ENCODE measurements around the gene PGLYRP2.
A peak's percentile ranks its signal among the peaks of the same experiment; 100 is the strongest.

The PGLYRP2 gene

GRCh38 chr19:15439078-15439799, 40.1 kb downstream of the PGLYRP2 start:
- DNase-seq (ENCODE audit: low read depth): no peak

- DNase-seq (ENCODE audit: low read depth): no peak
Measured at GRCh38 chr19:15438577-15438976, 40.7 kb downstream of the PGLYRP2 start.

GRCh38 chr19:15438124-15438496, 41.2 kb downstream of the PGLYRP2 start:
- DNase-seq (ENCODE audit: low read depth): no peak

GRCh38 chr19:15437355-15438123, 41.8 kb downstream of the PGLYRP2 start:
- DNase-seq (ENCODE audit: low read depth): peak; percentile 34

GRCh38 chr19:15436826-15437110, 42.5 kb downstream of the PGLYRP2 start:
- no peak for DNase-seq (ENCODE audit: low read depth)

GRCh38 chr19:15436012-15436825, 43.1 kb downstream of the PGLYRP2 start:
- DNase-seq (ENCODE audit: low read depth): no peak

GRCh38 chr19:15433519-15434069, 45.7 kb downstream of the PGLYRP2 start:
- DNase-seq (ENCODE audit: low read depth): no peak

GRCh38 chr19:15432629-15433518, 46.4 kb downstream of the PGLYRP2 start:
- DNase-seq (ENCODE audit: low read depth): peak; percentile 47

GRCh38 chr19:15432018-15432494, 47.2 kb downstream of the PGLYRP2 start:
- no peak for DNase-seq (ENCODE audit: low read depth)

- no peak for DNase-seq (ENCODE audit: low read depth)
Measured at GRCh38 chr19:15431396-15432017, 47.8 kb downstream of the PGLYRP2 start.

GRCh38 chr19:15430526-15431120, 48.7 kb downstream of the PGLYRP2 start:
- DNase-seq (ENCODE audit: low read depth): no peak

- DNase-seq (ENCODE audit: low read depth): no peak
Measured at GRCh38 chr19:15429825-15430467, 49.4 kb downstream of the PGLYRP2 start.

GRCh38 chr19:15428956-15429824, 50.1 kb downstream of the PGLYRP2 start:
- no peak for DNase-seq (ENCODE audit: low read depth)

- DNase-seq (ENCODE audit: low read depth): no peak
Measured at GRCh38 chr19:15427991-15428471, 51.3 kb downstream of the PGLYRP2 start.

- no peak for DNase-seq (ENCODE audit: low read depth)
Measured at GRCh38 chr19:15427350-15427700, 52.0 kb downstream of the PGLYRP2 start.

GRCh38 chr19:15426485-15427349, 52.6 kb downstream of the PGLYRP2 start:
- DNase-seq (ENCODE audit: low read depth): no peak

- DNase-seq (ENCODE audit: low read depth): no peak
Measured at GRCh38 chr19:15425321-15425950, 53.9 kb downstream of the PGLYRP2 start.
